Psoas muscle (tissue), 8 donors: ENCODE measurements around the gene CLHC1. TPM values are rescaled to one million over a fixed set of nuclear protein-coding genes. Genes with fewer than 3 reads are reported as not detected.
"Not testable (repeated sequence)": the region's sequence is repeated elsewhere in the genome, so short reads cannot be mapped to it uniquely, and the experiment has no call there.

Source experiments
- ATAC-seq, 4 donors: fragments of 200-7000 bp; cut with Tn5 transposase; one replicate each; pipeline ENCODE4 v1.9.1; 2020; ENCODE audit warnings: moderate library complexity in 3 of 4, mild to moderate bottlenecking in 2 of 4
- DNase-seq, 2 donors: peaks; one replicate each; pipeline ENCODE4 v3.0.0-alpha.2; 2020
- H3K27ac ChIP-seq: fragments of 200-600 bp; one replicate; pipeline ENCODE4 v1.8.0; 2022
- H3K27me3 ChIP-seq, 3 donors: fragments of 200-600 bp in 1 of 3; one replicate each; pipeline versions ENCODE4 v1.6.1 to v1.8.0; 2013 to 2022; ENCODE audit warnings: low read length in 2 of 3, mild to moderate bottlenecking in 2 of 3, moderate library complexity in 1 of 3; ENCODE audit not compliant: insufficient read depth in 3 of 3
- H3K36me3 ChIP-seq, 2 donors: fragments of 200-600 bp in 1 of 2; one replicate each; pipeline versions ENCODE4 v1.6.1 to v1.8.0; 2013 to 2022; ENCODE audit warnings: low read depth in 1 of 2, mild to moderate bottlenecking in 1 of 2, moderate library complexity in 1 of 2; ENCODE audit not compliant: insufficient read depth in 1 of 2
- H3K4me1 ChIP-seq: fragments of 200-600 bp; one replicate; pipeline ENCODE4 v1.8.0; 2022
- H3K4me3 ChIP-seq: fragments of 200-600 bp; one replicate; pipeline ENCODE4 v1.8.0; 2022; ENCODE audit warnings: mild to moderate bottlenecking
- H3K9me3 ChIP-seq: fragments of 200-600 bp; one replicate; pipeline ENCODE4 v1.8.0; 2022
- WGBS, 3 donors: extraction: QIAGEN DNeasy Blood & Tissue Kit; methylation state at CpG; one replicate each; pipeline versions ENCODE4 v1.1.6 to v1.1.7; 2013; 5-methylcytosine and 5-hydroxymethylcytosine counted together
- intact Hi-C, 2 donors: fragments of 100-400 bp; cut with DNase I; formaldehyde crosslinking; loops; one replicate each; pipeline versions ENCODE4 v1.11.0 to v1.14.2; 2022
- polyA plus RNA-seq, 3 donors: library from polyadenylated mRNA; stranded (reverse); fragments of 200-250 nt; gene quantifications; one replicate each; pipeline ENCODE4 v1.2.3, GENCODE V29; 2013
- total RNA-seq, 4 donors: library from RNA; stranded (reverse); fragmentation: NEBNext Ultra II Directional in 2 of 4; extraction: Animal tissue kit (Norgen Biotek cat#: 25700) in 2 of 4; gene quantifications; one replicate each; pipeline versions ENCODE4 v1.2.1 to v1.2.4, GENCODE V29; 2021 to 2023
- TF ChIP-seq, protein P1 (sequence below): fragments of 200-600 bp; IDR thresholded peaks from one replicate; pipeline ENCODE4 v1.8.0; 2022; ENCODE audit warnings: antibody characterized with exemption
- donor health status: healthy with polysubstance abuse.
- donor health status: DM: no; HTN: no; CAD: no; lungs with moderate emphysema.
- donor health status: Bipolar disorder and iron deficiency.
- donor health status: healthy.
- donor health status: DM: yes; HTN: yes; CAD: no.
- donor health status: DM: no; HTN: no; CAD: no.
- donor health status: DM: no; HTN: no; CAD: no.
- donor health status: DM: yes; HTN: yes; CAD: no.

The CLHC1 gene
- total and polyA plus RNA-seq, 7 donors: 0.47 to 6.8 (median 3.2) TPM

DNA sequence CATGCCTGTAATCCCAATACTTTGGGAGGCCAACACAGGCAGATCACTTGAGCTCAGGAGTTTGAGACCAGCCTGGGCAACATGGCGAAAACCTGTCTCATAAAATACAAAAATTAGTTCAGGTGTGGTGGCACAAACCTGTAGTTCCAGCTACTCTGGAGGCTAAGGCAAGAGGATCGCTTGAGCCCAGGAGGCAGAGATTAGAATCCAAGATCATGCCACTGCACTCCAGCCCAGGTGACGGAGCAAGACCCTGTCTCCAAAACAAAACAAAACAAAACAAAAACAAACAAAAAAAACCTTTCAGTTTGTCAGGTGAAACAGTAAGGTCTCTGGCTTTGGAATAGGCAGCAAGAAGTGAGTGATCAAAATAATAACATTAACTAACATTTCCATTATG is 84.6 kb downstream of the CLHC1 start:
- 97 to 100% (median 99%) methylated on average over 3 of the region's 3 CpGs for WGBS, 3 donors
- H3K36me3 ChIP-seq: no peaks in the 10 kb centered on the region
- intact Hi-C loops: no loop called here
- H3K4me1 ChIP-seq: no peaks in the 10 kb centered on the region
- no peaks in the 10 kb centered on the region for H3K27me3 ChIP-seq
- ATAC-seq: no peak
- H3K9me3 ChIP-seq: no peaks in the 10 kb centered on the region
- no peak overlapping the region for H3K27ac ChIP-seq
- no peak for DNase-seq
- no peak overlapping the region for H3K4me3 ChIP-seq
- TF ChIP-seq, protein P1, sequence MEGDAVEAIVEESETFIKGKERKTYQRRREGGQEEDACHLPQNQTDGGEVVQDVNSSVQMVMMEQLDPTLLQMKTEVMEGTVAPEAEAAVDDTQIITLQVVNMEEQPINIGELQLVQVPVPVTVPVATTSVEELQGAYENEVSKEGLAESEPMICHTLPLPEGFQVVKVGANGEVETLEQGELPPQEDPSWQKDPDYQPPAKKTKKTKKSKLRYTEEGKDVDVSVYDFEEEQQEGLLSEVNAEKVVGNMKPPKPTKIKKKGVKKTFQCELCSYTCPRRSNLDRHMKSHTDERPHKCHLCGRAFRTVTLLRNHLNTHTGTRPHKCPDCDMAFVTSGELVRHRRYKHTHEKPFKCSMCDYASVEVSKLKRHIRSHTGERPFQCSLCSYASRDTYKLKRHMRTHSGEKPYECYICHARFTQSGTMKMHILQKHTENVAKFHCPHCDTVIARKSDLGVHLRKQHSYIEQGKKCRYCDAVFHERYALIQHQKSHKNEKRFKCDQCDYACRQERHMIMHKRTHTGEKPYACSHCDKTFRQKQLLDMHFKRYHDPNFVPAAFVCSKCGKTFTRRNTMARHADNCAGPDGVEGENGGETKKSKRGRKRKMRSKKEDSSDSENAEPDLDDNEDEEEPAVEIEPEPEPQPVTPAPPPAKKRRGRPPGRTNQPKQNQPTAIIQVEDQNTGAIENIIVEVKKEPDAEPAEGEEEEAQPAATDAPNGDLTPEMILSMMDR: no peak

DNA sequence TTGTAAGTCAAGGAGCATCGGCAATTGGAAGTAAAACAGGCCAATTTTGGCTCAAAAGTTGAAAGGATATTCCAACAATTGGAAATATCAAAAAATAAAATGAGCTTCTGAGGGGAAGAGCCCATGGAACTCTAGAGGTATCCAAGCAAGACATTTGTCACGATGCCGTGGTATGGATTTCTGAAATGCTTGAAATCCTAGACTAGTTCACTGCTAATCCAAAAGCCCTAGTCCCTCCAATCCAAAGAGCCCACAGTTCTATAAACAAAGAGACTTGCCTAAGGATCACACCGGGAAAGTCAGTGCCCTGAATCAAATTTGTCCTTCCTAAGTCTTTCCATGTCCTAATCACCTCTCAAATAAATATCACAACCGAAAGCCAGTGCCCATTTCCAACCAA is 85.1 kb downstream of the CLHC1 start:
- Histone ChIP-seq H3K27me3 (no peaks in the 10 kb centered on the region), H3K27ac (no peak overlapping the region), H3K4me1 (no peaks in the 10 kb centered on the region), H3K36me3 (no peaks in the 10 kb centered on the region), H3K4me3 (no peak overlapping the region), H3K9me3 (no peaks in the 10 kb centered on the region)
- no peak for DNase-seq
- TF ChIP-seq, protein P1: no peak
- 66 to 69% (median 67%) methylated on average over 5 of the region's 5 CpGs for WGBS, 3 donors
- intact Hi-C loops: no loop called here
- no peak for ATAC-seq

DNA sequence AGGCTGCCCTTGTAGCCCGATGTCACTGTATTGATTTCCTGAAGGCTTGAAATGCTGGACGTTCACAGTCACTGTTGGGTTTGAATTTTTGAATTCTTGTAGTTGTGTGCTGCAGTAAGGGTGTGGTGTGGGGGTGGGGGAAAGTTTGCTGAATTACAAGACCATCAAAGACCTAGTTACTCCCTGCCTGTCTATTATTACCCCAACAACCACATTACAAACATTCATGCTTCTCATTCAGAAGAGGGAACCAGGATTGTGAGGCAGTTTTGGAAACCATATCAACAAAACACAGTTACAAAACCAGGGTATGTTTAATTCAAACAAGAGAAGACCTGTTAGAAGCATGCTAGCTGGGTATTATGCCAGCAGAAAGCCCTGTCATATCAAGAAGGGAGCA is 85.8 kb downstream of the CLHC1 start:
- TF ChIP-seq, protein P1: no peak
- H3K36me3 ChIP-seq: no peaks in the 10 kb centered on the region
- no peaks in the 10 kb centered on the region for H3K9me3 ChIP-seq
- no peak overlapping the region for H3K4me3 ChIP-seq
- WGBS, 3 donors: 82 to 91% (median 85%) methylated on average over 2 of the region's 2 CpGs
- ATAC-seq (no peak), DNase-seq (no peak)
- H3K27ac ChIP-seq: no peak overlapping the region
- intact Hi-C loops: no loop called here
- H3K4me1 ChIP-seq: no peaks in the 10 kb centered on the region
- H3K27me3 ChIP-seq: no peaks in the 10 kb centered on the region

GRCh38 chr2:55144922-55145820 is 86.9 kb downstream of the CLHC1 start:
- H3K4me1 ChIP-seq: no peaks in the 10 kb centered on the region
- no peak for ATAC-seq
- WGBS, 3 donors: 94 to 97% (median 95%) methylated on average over 12 of the region's 12 CpGs
- no peaks in the 10 kb centered on the region for H3K27me3 ChIP-seq
- TF ChIP-seq, protein P1: no peak
- no peaks in the 10 kb centered on the region for H3K9me3 ChIP-seq
- H3K4me3 ChIP-seq: no peak overlapping the region
- no peak for DNase-seq
- intact Hi-C loops: no loop called here
- no peak overlapping the region for H3K27ac ChIP-seq
- no peaks in the 10 kb centered on the region for H3K36me3 ChIP-seq

- intact Hi-C loops, H3K4me1 ChIP-seq, H3K9me3 ChIP-seq, H3K27me3 ChIP-seq, H3K27ac ChIP-seq, H3K4me3 ChIP-seq, DNase-seq, ATAC-seq, H3K36me3 ChIP-seq: not testable (repeated sequence)
- WGBS, 3 donors: 93 to 100% (median 95%) methylated on average over 2 of the region's 2 CpGs
These were observed 88.4 kb downstream of the CLHC1 start for GRCh38 chr2:55143706-55144105.
